Natural killer cell (primary cell): ENCODE measurements around the gene MACROH2A1. TPM values are rescaled to one million over a fixed set of nuclear protein-coding genes. Genes with fewer than 3 reads are reported as not detected.

Experiments used
- ATAC-seq, 3 donors: fragments of 150-1000 bp in 2 of 3; fragments of 200-7000 bp in 1 of 3; cut with Tn5 transposase; 1 replicate in 1 of 3; 2 replicates in 2 of 3; pipeline ENCODE4 v1.10.0; 2021; ENCODE audit warnings: mild to moderate bottlenecking in 2 of 3, moderate library complexity in 2 of 3
- DNase-seq, 2 donors: peaks; one replicate each; pipeline versions ENCODE4 v3.0.0 to v3.0.0-alpha.2; 2013 to 2021; ENCODE audit warnings: mixed read lengths in 1 of 2
- H3K27ac ChIP-seq: one replicate; pipeline ENCODE4 v1.5.1; 2013; ENCODE audit warnings: mild to moderate bottlenecking, low read length
- H3K27me3 ChIP-seq: one replicate; pipeline ENCODE4 v1.6.1; 2013; ENCODE audit warnings: low read length; ENCODE audit not compliant: control insufficient read depth, insufficient read depth
- H3K36me3 ChIP-seq: one replicate; pipeline ENCODE4 v1.6.1; 2013; ENCODE audit warnings: low read length; ENCODE audit not compliant: control insufficient read depth, insufficient read depth
- H3K4me1 ChIP-seq: one replicate; pipeline ENCODE4 v1.6.1; 2013; ENCODE audit warnings: low read length; ENCODE audit not compliant: control insufficient read depth, insufficient read depth
- H3K4me3 ChIP-seq: one replicate; pipeline ENCODE4 v1.5.1; 2013; ENCODE audit warnings: low read length
- H3K9me3 ChIP-seq: one replicate; pipeline ENCODE4 v1.6.1; 2013; ENCODE audit warnings: low read length; ENCODE audit not compliant: control insufficient read depth, insufficient read depth
- H3K27ac Mint-ChIP-seq, 2 donors: one replicate each; pipeline ENCODE4 v1.8.0; 2022; ENCODE audit warnings: mild to moderate bottlenecking in 2 of 2, mixed read lengths in 2 of 2, moderate library complexity in 1 of 2
- H3K27me3 Mint-ChIP-seq, 2 donors: one replicate each; pipeline ENCODE4 v1.8.0; 2022; ENCODE audit warnings: low read depth in 2 of 2, mixed read lengths in 2 of 2
- H3K36me3 Mint-ChIP-seq: one replicate; pipeline ENCODE4 v1.8.0; 2022; ENCODE audit warnings: mixed read lengths
- H3K4me1 Mint-ChIP-seq, 2 donors: one replicate each; pipeline ENCODE4 v1.8.0; 2022; ENCODE audit warnings: mixed read lengths in 2 of 2
- H3K4me3 Mint-ChIP-seq: one replicate; pipeline ENCODE4 v1.8.0; 2022; ENCODE audit warnings: mild to moderate bottlenecking, moderate library complexity, mixed read lengths
- H3K9me3 Mint-ChIP-seq, 2 donors: one replicate each; pipeline ENCODE4 v1.8.0; 2022; ENCODE audit warnings: mixed read lengths in 2 of 2
- CTCF ChIP-seq: fragments of 200-600 bp; IDR thresholded peaks from one replicate; pipeline ENCODE4 v1.8.0; 2022; ENCODE audit warnings: antibody characterized with exemption
- WGBS: methylation state at CpG from one replicate; pipeline ENCODE4 v1.1.7; 2013; ENCODE audit warnings: missing lambda C conversion rate; ENCODE audit not compliant: insufficient coverage; 5-methylcytosine and 5-hydroxymethylcytosine counted together
- intact Hi-C: fragments of 100-400 bp; cut with micrococcal nuclease; formaldehyde crosslinking; loops from one replicate; pipeline ENCODE4 v1.14.2; 2022
- total RNA-seq, 4 donors: library from RNA; stranded (reverse); fragments of 120-200 nt in 1 of 4; gene quantifications; one replicate each; pipeline versions ENCODE4 v1.2.3 to v1.2.4, GENCODE V29; 2013 to 2022

MACROH2A1 gene
- total RNA-seq, 3 donors from 2014 or later (not counting 1 experiment from before 2014, with no cell fraction given): 139 to 160 (median 139) TPM

DNA sequence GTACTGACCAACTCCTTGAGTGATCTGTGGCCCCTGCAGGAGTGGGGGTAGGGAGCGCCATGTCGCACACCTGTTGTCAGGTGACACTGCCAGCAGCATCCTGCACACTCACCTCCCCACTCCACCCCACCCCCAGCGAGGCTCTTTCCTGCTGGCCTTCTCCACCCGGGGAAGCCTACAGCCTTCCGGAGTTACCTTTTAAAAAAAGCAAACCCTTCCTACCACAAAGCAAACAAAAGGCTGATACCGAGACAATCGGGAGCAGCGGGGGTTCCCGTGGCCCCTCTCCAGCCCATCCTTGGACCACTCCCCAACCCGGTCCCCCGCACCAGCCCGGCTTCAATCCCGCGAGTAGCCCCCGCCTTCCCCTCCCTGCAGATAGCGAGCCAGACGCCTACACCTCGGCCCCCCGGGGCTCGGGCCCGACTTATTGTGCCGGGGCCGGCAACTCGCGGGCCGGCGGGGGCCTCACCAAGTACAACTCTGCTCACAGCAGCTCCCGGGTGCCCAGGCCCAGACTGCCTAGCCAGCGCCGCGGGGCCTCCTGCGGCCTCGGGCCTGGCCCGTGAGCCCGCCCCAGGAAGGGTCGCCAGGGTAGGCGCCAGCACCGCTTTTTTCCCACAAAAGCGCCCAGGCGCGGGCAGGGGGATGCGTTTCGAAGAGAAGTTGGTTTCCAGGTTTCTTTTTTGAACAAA, 724 bp downstream of the MACROH2A1 start:
- no peaks in the 10 kb centered on the region for H3K27me3 ChIP-seq
- H3K27ac Mint-ChIP-seq: peak overlapping the region; percentile 77 to 94
- DNase-seq: peak; percentile 33 to 50
- peaks cover 2% of the 10 kb centered on the region for H3K36me3 ChIP-seq
- no peaks in the 10 kb centered on the region for H3K9me3 Mint-ChIP-seq
- peaks cover 53 to 57% of the 10 kb centered on the region in 2 donors for H3K4me1 Mint-ChIP-seq
- no peak for TF ChIP-seq CTCF
- peak overlapping the region; percentile 59 for H3K27ac ChIP-seq
- peak overlapping the region; percentile 63 for H3K4me3 ChIP-seq
- no peaks in the 10 kb centered on the region for H3K36me3 Mint-ChIP-seq
- ATAC-seq: peak; percentile 23 to 33 (median 23)
- no peaks in the 10 kb centered on the region for H3K27me3 Mint-ChIP-seq
- intact Hi-C loops: no loop called here
- peaks cover 46% of the 10 kb centered on the region for H3K4me1 ChIP-seq
- no peaks in the 10 kb centered on the region for H3K9me3 ChIP-seq
- H3K4me3 Mint-ChIP-seq: peak overlapping the region; percentile 84
- under 1% methylated on average over 43 of the region's 43 CpGs for WGBS

GRCh38 chr5:135397084-135397483, 1.9 kb downstream of the MACROH2A1 start:
- no peak overlapping the region for H3K4me3 ChIP-seq
- DNase-seq (no peak), ATAC-seq (no peak)
- peaks cover 52% of the 10 kb centered on the region for H3K4me1 ChIP-seq
- no peaks in the 10 kb centered on the region for H3K9me3 ChIP-seq
- H3K36me3 ChIP-seq: peaks cover 3% of the 10 kb centered on the region
- H3K4me3 Mint-ChIP-seq: peak overlapping the region; percentile 84
- peaks cover 62 to 69% of the 10 kb centered on the region in 2 donors for H3K4me1 Mint-ChIP-seq
- H3K36me3 Mint-ChIP-seq: no peaks in the 10 kb centered on the region
- peak overlapping the region; percentile 77 to 94 for H3K27ac Mint-ChIP-seq
- H3K27ac ChIP-seq: no peak overlapping the region
- 77% methylated on average over 5 of the region's 5 CpGs for WGBS
- H3K27me3 Mint-ChIP-seq: no peaks in the 10 kb centered on the region
- intact Hi-C loops: no loop called here
- no peak for TF ChIP-seq CTCF
- no peaks in the 10 kb centered on the region for H3K27me3 ChIP-seq
- H3K9me3 Mint-ChIP-seq: no peaks in the 10 kb centered on the region

- H3K27me3 ChIP-seq: no peaks in the 10 kb centered on the region
- WGBS: 58% methylated on average over 4 of the region's 4 CpGs
- intact Hi-C loops: no loop called here
- Mint-ChIP-seq H3K27me3 (no peaks in the 10 kb centered on the region), H3K36me3 (no peaks in the 10 kb centered on the region), H3K4me3 (no peak overlapping the region), H3K9me3 (no peaks in the 10 kb centered on the region), H3K27ac (peak overlapping the region; percentile 5 to 39), H3K4me1 (peaks cover 68 to 74% of the 10 kb centered on the region in 2 donors)
- H3K4me3 ChIP-seq: no peak overlapping the region
- peaks cover 58% of the 10 kb centered on the region for H3K4me1 ChIP-seq
- no peak for TF ChIP-seq CTCF
- peaks cover 3% of the 10 kb centered on the region for H3K36me3 ChIP-seq
- DNase-seq: no peak
- ATAC-seq: no peak
- H3K27ac ChIP-seq: no peak overlapping the region
- H3K9me3 ChIP-seq: no peaks in the 10 kb centered on the region
These were observed 2.5 kb downstream of the MACROH2A1 start for GRCh38 chr5:135396459-135397055.
